Esophagus muscularis mucosa (tissue), 3 donors: ENCODE results near the gene SLAMF7.

Source experiments
- CTCF ChIP-seq, 3 experiments: fragments of 200-600 bp in 2 of 3; fragments of 450-650 bp in 1 of 3; sonication (generic) in 2 of 3; IDR thresholded peaks; one replicate each; pipeline ENCODE4 v1.5.1; 2017 to 2019; ENCODE audit warnings: antibody characterized with exemption in 3 of 3, mild to moderate bottlenecking in 2 of 3, moderate library complexity in 1 of 3
- POLR2AphosphoS5 ChIP-seq, 2 donors: sonication (generic); formaldehyde crosslinking; IDR thresholded peaks; one replicate each; pipeline ENCODE4 v1.6.1; 2017; ENCODE audit warnings: antibody characterized with exemption in 2 of 2

DNA sequence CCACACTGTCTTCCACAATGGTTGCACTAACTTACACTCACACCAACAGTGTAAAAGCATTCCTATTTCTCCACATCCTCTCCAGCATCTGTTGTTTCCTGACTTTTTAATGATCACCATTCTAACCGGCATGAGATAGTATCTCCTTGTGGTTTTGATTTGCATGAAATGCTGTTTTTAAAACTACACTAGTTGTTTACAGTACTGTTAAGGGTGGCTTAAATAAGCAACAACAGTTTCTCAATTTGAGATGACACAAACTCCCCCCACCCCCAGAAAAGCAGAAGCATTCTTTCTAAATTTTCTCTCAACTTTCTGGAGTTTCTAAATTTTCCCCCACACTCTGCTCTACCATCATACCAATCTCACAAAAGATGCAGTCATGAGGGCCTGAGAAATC is 7.1 kb upstream of the SLAMF7 start:
- TF ChIP-seq CTCF (IDR thresholded peaks at IDR 0.05): no peak
- TF ChIP-seq POLR2AphosphoS5 (IDR thresholded peaks at IDR 0.05): no peak
